HG03025 (cell line): ENCODE measurements around the gene RBM4.
"Not testable (repeated sequence)": the region's sequence is repeated elsewhere in the genome, so short reads cannot be mapped to it uniquely, and the experiment has no call there.

Source experiments
- ATAC-seq: cut with Tn5 transposase; IDR thresholded peaks from one replicate; pipeline ENCODE4 v1.9.1; 2021; ENCODE audit warnings: mild to moderate bottlenecking, moderate library complexity; ENCODE audit not compliant: unreplicated experiment, low FRiP score

RBM4 gene

DNA sequence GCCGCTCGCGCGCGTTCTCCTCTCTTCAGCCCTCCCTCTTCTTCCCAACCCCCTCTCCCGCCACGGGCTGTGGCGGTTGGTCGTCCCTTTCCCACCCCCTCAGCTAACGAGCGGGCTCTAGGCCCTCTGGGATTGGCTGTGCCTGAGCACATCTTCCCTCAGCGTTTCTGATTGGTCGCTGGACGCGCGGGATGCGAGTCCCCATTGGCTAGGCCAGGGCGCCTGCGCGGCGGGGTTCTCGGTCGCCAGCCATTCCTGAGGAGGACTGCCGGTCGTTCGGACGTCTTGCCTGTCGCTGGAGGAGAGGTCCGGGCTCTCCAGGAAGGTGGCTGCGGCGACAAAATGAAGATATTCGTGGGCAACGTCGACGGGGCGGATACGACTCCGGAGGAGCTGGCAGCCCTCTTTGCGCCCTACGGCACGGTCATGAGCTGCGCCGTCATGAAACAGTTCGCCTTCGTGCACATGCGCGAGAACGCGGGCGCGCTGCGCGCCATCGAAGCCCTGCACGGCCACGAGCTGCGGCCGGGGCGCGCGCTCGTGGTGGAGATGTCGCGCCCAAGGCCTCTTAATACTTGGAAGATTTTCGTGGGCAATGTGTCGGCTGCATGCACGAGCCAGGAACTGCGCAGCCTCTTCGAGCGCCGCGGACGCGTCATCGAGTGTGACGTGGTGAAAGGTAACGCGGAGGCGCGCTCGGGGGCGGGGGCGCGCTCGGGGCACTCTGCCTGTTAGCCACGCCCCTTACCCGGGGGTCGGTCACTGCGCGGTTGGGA, 21.9 kb upstream of the RBM4 start, which contains the start of gene RBM14:
Gene RBM14, plus strand, starts transcription at position 252 of the 776 bp plus-strand sequence. Its CDS starts 91 bp downstream, at position 343.
- peak; percentile 90 for ATAC-seq

DNA sequence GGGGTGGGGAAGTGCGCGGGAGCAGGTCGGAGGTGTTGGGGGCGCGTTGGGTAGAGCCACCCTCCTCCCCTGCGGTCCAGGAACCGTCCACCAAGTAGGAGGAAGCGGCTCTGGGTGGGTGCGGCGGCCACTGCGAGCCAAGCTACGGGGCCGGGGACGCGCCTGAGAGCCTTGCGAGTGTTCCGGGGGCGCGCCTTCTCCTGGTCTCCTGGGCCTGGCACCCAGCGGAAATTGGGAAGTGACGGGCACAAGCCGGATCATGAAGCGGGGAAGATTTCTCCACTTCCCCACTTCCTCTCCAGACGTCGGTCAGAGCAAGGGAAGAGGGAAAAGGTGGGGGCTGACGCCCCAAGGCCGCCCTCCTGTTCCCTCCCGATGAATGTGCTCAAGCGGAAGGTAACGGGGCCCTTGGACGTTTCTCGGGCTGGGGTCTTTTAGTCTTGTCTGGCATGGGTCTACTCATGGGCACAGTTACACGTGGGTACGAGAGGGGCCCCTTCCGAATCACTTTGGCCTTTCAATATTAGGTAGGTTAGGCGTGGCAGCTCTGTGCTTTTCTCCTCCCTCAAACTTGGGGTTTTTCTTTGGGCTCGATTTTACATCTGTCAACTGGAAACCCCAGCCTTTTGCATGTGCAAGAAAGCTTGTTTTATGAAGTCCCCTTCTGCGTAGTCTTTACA, 21.2 kb upstream of the RBM4 start:
- no peak for ATAC-seq

DNA sequence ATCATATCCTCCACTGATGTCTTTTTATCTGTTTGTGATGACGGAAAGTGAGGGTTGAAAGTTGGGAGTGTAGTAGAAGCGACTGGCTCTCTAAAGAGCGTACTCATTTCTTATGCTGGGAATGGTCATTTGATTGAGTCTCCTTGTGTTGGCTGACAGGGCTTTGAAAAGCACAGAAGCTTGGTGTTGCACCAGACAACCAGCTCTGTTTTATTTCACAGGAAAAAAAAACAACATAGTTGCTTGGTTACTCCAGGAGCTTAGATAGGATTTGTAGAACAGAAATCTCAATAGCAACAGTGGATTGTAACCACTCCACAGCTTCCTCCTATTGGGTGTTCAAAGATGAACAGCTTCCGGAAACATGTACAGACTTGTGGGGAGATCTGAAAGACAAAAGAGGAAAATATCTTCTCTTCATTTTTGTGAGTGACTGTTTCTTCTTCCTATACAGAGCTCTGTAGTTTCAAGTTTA, 19.4 kb upstream of the RBM4 start:
- no peak for ATAC-seq

DNA sequence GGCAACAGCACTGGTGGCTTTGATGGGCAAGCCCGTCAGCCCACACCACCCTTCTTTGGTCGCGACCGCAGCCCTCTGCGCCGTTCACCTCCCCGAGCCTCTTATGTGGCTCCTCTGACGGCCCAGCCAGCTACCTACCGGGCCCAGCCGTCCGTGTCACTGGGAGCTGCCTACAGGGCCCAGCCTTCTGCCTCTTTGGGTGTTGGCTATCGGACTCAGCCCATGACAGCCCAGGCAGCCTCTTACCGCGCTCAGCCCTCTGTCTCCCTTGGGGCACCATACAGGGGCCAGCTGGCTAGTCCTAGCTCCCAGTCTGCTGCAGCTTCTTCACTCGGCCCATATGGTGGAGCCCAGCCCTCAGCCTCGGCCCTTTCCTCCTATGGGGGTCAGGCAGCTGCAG, 14.1 kb upstream of the RBM4 start:
- no peak for ATAC-seq

DNA sequence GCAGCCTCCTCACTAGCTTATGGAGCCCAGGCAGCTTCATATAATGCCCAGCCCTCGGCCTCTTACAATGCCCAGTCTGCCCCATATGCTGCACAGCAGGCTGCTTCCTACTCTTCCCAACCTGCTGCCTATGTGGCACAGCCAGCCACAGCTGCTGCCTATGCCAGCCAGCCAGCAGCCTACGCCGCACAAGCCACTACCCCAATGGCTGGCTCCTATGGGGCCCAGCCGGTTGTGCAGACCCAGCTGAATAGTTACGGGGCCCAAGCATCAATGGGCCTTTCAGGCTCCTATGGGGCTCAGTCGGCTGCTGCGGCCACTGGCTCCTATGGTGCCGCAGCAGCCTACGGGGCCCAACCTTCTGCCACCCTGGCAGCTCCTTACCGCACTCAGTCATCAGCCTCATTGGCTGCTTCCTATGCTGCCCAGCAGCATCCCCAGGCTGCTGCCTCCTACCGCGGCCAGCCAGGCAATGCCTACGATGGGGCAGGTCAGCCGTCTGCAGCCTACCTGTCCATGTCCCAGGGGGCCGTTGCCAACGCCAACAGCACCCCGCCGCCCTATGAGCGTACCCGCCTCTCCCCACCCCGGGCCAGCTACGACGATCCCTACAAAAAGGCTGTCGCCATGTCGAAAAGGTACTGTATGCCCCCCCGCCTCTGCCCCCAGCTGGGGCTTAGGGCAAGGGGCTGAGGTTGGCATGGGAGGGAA, 13.3 kb upstream of the RBM4 start:
- ATAC-seq, result no peak

DNA sequence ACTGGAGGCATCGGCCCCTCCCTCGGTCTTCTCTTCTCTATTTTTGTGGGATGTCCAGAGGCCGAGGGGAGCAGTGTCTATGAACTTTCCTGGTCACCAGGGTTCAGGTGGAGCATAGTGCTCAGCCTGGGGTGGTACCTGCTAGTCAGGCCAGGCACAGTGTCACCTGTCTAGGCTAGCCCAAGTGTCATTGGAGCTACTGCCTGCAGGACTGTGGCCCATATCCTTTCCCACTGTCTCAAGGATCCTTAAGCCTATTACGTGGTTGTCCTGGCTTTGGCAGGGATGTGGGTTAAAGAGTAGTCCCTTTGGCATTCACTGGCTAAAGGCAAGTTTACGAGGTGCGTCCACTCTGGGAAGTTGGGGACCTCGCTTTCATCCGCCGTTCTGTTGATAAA, 12.8 kb upstream of the RBM4 start:
- ATAC-seq, result no peak

DNA sequence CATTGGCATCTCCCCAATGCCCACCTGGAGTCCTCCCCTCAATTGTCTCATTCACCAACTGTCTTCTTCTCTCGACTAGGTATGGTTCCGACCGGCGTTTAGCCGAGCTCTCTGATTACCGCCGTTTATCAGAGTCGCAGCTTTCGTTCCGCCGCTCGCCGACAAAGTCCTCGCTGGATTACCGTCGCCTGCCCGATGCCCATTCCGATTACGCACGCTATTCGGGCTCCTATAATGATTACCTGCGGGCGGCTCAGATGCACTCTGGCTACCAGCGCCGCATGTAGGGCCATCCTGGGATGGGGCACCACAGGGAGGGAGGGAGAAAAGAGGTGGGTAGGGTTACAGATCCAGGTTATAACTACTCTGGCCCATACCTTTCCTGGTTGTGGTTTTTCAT, 12.1 kb upstream of the RBM4 start:
- ATAC-seq, result no peak

DNA sequence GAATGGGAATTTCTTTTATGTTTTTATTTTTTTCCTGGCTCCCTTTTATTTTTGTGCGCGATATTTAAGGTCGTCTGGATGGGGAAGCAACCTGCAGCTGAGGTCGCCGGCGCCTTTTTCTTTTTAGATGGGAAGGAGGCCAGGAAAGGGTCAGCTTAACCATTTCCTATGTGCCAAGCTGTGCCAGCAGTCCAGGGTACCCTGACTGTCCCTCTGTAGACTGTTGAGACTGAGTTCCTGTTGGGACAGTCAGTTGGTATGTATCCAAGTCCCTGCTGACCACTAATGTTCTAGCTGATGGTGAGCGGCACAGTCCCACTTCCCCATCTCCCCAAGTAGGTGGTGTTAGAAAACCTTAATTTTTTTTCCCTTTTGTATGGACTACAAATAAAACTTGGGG, 11.6 kb upstream of the RBM4 start:
- no peak for ATAC-seq

DNA sequence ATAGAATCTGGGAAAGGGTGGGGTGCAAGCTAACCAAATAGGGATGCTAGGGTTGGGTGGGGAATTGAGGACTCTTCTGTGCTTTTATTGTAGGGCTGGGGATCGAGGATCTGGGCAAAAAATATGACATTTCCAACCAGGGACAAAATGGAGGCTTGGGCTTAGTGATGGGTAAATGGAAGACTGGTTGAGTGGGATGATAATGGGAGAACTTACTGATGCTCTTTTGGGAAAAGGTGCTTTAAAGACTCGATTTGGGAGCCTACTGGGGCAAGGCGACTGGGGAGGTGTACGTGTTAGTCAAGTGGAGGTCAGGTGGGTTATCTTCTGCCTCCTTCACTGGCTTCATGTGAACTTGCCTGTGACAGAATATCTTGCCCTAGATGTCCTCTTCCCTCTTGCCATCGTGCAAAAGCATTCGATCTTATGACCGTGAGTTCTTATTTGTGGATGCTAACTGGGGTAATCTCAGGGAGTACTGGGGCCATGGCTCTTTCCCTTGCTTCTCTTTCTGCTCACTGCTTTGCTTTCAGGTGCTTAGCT, 10.4 kb upstream of the RBM4 start:
- no peak for ATAC-seq

DNA sequence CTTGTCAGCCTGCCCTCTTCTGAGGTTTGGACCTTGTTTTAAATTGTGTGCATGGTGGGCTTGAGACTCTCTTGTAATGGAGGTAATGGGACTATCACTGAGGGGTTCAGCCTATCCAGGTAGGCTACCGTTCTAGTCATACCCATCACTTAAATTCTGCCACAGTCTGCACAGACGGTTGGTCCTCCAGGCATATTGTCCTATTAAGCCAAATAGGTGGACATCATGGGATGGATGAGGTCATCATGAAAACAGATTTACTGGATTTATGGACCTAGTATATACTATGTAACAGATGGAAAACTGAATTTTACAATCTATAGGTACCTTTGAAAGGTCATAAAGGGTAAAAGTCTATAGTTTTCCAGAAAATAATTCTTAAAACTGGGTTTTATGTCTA, 9.1 kb upstream of the RBM4 start:
- ATAC-seq, result no peak

DNA sequence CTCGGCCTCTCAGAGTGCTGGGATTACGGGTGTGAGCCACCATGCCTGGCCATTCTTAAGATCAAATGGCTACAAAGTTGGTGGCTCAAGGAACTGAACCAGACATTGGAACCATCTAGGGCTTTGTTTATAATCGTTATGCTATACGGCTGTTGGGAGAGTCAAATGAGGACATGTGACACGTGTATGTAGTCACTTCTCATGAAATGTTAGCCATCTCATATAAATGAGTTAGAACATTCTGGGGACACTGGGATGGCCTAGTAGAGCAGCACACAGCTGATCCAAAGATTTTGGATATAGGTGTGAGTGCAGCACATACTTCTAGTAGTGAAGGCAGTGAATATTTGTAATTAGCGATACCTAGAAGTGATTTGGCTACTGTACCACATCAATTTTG, 6.6 kb upstream of the RBM4 start:
- ATAC-seq, result no peak

DNA sequence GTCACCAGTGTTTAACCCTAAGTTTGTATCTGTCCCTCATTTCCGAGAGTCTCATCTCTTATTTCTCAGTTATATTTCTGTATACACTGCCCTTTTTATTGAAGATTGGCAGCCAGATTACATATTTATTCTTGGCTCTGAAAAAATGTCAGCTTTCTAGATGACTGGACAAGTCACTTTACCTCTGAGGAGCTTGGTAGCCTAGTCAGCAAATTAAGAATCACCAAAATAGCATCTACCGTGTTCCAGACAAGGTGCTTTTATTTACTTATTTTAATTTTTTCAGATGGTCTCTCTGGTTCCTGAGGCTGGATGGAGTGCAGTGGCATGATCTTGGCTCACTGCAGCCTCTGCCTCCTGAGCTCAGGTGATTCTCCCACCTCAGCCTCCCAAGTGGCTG, 5.6 kb upstream of the RBM4 start:
- no peak for ATAC-seq

DNA sequence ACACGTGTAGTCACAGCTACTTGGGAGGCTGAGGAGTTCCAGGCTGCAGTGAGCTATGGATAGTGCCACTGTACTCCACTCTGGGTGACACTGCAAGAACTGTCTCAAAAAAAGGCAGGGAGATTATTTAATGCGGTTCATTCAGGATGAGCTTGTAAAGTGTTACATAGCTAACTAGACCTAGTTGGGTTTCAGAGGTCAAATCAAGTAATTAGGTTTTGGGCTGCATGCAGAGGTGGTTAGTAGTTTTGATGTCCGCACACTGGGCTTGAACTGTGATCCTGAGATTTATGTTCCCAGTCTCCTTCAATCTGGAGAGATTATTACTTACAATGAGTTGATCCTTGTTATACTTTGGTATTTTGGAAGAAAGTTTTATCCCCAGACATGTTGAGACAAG, 2.1 kb upstream of the RBM4 start:
- no peak for ATAC-seq

DNA sequence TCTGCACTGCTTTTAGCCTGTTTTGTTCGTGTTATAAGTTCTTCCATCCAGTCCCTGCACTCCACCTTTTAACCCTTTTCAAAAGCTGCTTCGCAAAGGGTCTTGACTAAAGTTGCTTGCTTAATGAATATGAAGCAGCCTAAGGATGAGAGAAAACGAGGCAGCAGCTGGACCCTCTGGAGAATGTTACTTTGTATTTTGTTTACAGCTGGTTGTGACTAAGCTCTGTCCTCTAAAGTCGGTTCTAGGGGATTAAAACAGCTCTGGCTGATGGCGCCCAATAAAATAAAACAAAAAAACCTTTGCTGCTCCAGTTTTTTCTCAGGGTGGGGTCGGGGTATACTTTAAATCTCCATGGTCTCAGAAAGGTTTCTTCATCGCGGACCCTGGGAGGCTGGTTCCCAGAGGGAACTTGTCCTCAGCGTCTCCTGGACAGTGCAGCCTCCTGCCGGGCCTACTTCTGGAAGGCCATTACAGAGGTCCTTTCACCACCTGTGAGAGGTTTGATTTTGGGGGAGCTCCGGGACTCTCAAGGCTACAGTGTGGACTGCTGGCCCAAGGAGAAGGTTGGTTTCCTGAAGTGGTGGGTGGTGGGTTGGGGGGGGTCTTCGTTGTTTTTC, 836 bp upstream of the RBM4 start:
- ATAC-seq, result no peak

DNA sequence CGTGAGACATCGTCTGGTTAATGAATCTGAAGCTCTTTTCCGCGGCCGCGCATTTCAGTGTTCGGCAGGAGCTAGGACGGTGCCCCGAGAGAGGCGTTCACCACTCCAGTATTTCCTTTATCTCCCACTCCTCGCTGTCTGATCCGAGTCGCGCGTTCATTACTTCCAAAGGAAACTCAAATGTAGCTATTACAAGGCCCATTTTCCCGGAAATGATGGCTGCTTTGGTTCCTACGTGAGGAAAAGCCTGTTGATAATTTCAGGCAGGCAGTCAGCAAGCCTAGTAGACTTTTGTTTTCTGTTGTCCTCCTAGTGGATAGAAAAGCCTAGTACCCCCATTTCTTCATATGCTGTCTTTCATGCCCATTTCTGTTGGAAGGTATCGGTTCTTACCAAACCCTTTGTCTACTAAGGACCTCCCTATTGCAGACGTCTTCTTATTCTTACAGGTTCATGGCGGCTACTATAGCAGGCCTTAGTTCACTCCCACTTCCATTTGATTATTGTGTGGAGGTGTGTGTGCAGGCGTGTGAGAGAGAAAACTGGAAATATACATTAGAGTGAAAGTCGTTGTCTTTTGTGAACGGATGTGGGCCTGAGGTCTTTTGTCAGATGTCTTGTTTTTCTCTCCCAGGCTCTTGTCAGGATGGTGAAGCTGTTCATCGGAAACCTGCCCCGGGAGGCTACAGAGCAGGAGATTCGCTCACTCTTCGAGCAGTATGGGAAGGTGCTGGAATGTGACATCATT, 737 bp downstream of the RBM4 start:
- ATAC-seq, result no peak

DNA sequence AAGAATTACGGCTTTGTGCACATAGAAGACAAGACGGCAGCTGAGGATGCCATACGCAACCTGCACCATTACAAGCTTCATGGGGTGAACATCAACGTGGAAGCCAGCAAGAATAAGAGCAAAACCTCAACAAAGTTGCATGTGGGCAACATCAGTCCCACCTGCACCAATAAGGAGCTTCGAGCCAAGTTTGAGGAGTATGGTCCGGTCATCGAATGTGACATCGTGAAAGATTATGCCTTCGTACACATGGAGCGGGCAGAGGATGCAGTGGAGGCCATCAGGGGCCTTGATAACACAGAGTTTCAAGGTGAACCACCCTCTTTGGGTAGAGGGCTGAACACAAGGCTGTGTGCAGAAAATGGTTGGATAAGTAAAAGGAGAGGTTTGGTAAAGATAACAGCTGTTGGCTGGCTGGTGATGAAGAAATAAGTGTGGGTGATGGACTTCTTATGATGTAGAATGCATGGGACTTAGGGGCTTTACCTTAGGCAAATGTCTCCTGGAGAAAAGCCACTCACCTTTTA, 1.4 kb downstream of the RBM4 start:
- ATAC-seq, result not testable (repeated sequence)

DNA sequence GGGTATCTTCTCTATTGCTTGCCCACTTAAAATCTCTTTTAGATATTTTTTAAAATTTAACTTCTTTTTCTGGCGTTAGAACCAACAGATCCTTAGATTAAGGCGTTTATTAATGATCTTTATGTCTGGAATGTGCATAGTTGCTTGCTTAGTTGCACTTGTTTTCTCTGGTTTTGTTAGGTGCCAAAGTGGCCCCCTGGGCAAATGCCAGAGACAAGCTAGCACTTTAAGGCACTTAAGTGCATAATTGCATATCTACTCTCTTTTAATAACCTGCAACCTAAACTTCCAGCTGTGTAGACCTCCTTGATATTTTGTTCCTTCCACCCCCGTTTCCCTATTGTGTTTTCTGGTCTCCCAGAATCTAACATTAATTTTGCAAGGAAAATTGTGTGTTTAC, 3.3 kb downstream of the RBM4 start:
- no peak for ATAC-seq

DNA sequence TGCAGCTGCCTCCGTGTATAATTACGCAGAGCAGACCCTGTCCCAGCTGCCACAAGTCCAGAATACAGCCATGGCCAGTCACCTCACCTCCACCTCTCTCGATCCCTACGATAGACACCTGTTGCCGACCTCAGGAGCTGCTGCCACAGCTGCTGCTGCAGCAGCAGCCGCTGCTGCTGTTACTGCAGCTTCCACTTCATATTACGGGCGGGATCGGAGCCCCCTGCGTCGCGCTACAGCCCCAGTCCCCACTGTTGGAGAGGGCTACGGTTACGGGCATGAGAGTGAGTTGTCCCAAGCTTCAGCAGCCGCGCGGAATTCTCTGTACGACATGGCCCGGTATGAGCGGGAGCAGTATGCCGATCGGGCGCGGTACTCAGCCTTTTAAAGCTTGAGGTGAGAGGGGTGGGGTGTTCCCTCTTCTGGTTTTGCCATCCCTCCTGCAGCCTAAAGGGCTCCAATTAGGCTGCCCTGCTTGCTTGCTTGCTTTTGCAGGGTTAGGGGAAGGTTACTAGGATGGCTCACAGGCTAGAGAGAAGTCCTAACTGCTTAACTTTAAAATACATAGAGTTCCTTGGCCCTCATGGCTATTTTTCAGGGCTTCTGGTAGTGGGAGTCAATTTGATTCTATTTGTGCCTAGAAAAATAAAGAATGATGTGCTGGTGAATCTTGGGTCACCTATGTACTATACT, 5.4 kb downstream of the RBM4 start:
- no peak for ATAC-seq

DNA sequence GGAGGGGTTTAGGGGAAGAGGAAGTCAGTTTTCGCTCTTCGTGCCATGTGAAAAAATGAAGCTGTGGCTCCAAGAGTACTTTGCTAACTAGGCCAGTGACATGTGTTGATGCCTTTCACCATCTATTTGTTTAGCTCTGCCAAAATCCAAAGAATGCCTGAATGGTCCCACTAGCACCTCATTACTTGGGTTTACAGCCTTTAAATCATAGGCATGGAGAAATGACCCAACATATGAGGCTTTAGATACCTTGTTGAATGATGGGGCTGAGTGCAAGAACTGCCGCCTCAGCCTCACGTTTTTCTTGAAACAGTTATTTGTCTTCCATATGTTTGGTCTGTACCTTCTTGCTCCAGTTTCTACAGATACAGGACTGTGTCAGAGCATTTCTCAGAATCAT, 8.3 kb downstream of the RBM4 start:
- ATAC-seq, result no peak
